GM18868 (cell line): ENCODE data around the gene F13B.
A peak's percentile ranks its signal among the peaks of the same experiment; 100 is the strongest.
"Not testable (repeated sequence)": the region's sequence is repeated elsewhere in the genome, so short reads cannot be mapped to it uniquely, and the experiment has no call there.

Experiments
- ATAC-seq: cut with Tn5 transposase; IDR thresholded peaks from one replicate; pipeline ENCODE4 v1.9.1; 2021; ENCODE audit warnings: mild to moderate bottlenecking, moderate library complexity; ENCODE audit not compliant: unreplicated experiment

F13B gene

GRCh38 chr1:197066719-197067456, at the start of gene F13B:
Gene F13B (minus strand): TSS chr1:197067260. CDS start chr1:197067223, 37 bp downstream.
- ATAC-seq = no peak

GRCh38 chr1:197116156-197116555, 49.1 kb upstream of the F13B start:
- no peak for ATAC-seq

GRCh38 chr1:197106869-197107268, 39.8 kb upstream of the F13B start:
- no peak for ATAC-seq

- ATAC-seq = no peak
Observed at GRCh38 chr1:197103300-197103699, 36.2 kb upstream of the F13B start.

GRCh38 chr1:197101978-197102377, 34.9 kb upstream of the F13B start:
- no peak for ATAC-seq

GRCh38 chr1:197100677-197101076, 33.6 kb upstream of the F13B start:
- no peak for ATAC-seq

GRCh38 chr1:197099444-197099843, 32.4 kb upstream of the F13B start:
- ATAC-seq = no peak

GRCh38 chr1:197096971-197097370, 29.9 kb upstream of the F13B start:
- ATAC-seq = not testable (repeated sequence)

GRCh38 chr1:197096137-197096536, 29.1 kb upstream of the F13B start:
- ATAC-seq = peak; percentile 88

GRCh38 chr1:197093226-197093885, 26.3 kb upstream of the F13B start:
- ATAC-seq = no peak

GRCh38 chr1:197092491-197093023, 25.5 kb upstream of the F13B start:
- peak; percentile 46 for ATAC-seq

- ATAC-seq = no peak
Observed at GRCh38 chr1:197083474-197083873, 16.4 kb upstream of the F13B start.

- no peak for ATAC-seq
Observed at GRCh38 chr1:197081117-197081753, 14.2 kb upstream of the F13B start.

GRCh38 chr1:197080323-197080722, 13.3 kb upstream of the F13B start:
- no peak for ATAC-seq

- ATAC-seq = no peak
Observed at GRCh38 chr1:197076585-197076984, 9.5 kb upstream of the F13B start.

GRCh38 chr1:197073978-197074377, 6.9 kb upstream of the F13B start:
- ATAC-seq = no peak

GRCh38 chr1:197067457-197067818, 378 bp upstream of the F13B start:
- no peak for ATAC-seq

- ATAC-seq = no peak
Observed at GRCh38 chr1:197066277-197066676, 783 bp downstream of the F13B start.

GRCh38 chr1:197065559-197065958, 1.5 kb downstream of the F13B start:
- no peak for ATAC-seq

GRCh38 chr1:197063212-197063611, 3.8 kb downstream of the F13B start:
- peak; percentile 16 for ATAC-seq

GRCh38 chr1:197062692-197063091, 4.4 kb downstream of the F13B start:
- peak; percentile 94 for ATAC-seq

- no peak for ATAC-seq
Observed at GRCh38 chr1:197049100-197049499, 18.0 kb downstream of the F13B start.
